ENCODE data around the gene KCNQ2.
"Not testable (repeated sequence)": the region's sequence is repeated elsewhere in the genome, so short reads cannot be mapped to it uniquely, and the experiment has no call there.

Gene KCNQ2

DNA sequence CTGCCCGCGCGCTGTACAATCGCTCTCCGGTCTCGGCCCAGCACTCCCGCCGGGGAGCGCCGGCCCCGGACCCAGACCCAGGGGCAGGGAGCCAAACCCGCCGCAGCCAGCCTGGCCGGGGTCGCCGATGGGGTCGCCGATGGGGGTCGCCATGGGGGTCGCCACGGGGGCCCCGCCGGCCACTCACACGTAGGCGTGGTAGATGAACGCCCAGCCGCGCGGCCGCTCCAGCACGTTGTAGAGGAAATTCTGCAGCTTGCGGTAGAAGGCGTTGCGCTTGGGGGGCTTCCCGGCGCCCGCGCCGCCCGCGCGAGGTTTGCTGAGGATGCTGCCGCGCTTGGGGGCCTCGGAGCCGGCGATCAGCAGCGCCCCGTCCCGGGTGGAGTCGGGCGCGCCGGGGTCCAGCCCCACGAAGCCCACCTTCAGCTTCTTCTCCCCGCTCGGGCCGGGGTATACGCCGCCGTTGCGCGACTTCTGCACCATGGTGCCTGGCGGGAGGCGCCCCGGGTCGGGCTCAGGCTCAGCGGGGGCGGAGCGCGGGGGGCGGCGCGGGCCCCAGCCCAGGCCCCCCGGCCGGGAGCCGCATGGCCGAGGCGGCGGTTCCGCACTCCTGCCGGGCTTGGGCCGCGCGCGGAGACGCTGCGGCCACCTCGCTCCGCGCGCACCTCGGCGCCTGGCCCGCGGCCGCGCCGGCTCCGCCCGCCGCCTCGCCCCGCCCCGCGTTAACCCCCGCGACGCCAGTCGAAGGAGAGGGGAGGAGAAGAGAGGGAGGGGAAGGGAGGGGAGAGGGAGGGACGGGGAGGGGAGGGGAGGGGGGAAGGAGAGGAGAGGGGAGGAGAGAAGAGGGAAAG lies at the start of gene KCNQ2:
Gene KCNQ2, minus strand, starts transcription at position 675 of the 851 bp plus-strand sequence. Its CDS starts 192 bp downstream, at position 483.
- DNase-seq: peak in 1 of 2 experiments; percentile 72

DNA sequence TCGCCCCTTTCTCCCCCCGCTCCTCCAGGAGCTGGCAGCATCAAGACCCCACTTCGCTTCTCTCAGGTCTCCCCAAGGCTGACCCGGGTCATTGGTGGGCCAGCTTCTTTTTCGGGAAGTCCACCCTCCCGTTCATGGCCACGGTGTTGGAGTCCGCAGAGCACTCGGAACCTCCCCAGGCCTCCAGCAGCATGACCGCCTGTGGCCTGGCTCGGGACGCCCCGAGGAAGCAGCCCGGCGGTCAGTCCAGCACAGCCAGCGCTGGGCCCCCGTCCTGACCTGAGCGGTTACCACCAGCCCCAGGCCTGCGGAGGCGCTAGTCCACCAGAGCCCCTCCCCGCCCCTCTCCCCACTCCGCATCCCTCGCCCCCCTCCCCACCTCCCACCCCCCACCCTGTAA lies 49.1 kb upstream of the KCNQ2 start:
- no peak for DNase-seq

DNA sequence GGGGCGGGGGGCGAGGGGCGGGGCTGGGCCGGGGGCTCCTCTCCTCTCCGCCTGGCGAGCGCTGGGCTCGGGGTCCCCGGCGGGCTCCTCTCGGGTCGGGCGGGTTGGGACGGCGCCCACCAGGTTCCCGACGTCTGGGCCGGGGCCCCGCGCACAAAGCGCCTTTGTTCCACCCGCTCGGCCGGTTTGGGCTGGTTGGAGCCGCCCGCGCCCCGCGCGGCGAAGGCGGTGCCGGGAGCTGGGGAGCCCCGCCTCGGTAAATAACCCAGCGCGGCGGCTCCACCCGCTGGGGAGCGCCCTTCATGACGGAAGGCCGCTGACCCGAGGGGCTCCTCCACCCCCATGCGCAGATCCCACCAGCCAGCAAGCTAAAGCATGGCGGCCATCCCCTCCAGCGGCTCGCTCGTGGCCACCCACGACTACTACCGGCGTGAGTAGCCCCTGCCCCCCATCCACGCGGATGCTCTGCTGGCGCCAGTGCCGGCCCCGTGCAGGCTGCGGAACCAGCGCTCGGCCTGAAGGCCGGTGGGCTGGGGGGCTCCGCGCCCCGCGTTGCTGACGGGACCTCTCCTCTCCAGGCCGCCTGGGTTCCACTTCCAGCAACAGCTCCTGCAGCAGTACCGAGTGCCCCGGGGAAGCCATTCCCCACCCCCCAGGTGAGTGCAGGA lies 48.6 kb upstream of the KCNQ2 start:
- peak; percentile 68 to 92 for DNase-seq

DNA sequence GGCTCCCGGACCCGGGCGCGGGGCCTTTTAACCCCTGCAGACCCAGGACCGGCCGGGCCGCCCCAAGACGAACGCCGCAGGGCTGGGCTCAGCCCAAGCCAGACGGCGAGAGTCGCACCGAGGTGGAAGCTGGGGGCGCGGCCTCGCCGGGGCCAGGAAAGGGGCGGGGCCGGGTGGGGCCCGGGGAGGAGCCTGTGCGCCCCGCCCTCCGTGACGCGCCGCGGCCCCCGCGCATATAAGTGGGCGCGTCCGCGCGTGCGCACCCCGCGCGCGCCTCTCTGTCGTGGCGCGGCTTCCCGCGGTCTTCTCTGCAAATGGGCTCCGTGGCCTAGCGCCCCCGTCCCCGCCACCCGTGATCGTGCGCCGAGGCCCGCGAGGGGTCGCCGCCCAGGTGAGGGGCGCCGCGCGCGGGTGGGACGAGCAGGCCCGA lies 48.1 kb upstream of the KCNQ2 start, which contains the start of gene PPDPF:
Gene PPDPF, plus strand, starts transcription at position 262 of the 430 bp plus-strand sequence. CDS start 544 bp downstream, outside the sequence.
- DNase-seq: peak in 1 of 2 experiments; percentile 88

- peak in 1 of 2 experiments; percentile 70 for DNase-seq
Measured at GRCh38 chr20:63519668-63520503, 47.4 kb upstream of the KCNQ2 start.

DNA sequence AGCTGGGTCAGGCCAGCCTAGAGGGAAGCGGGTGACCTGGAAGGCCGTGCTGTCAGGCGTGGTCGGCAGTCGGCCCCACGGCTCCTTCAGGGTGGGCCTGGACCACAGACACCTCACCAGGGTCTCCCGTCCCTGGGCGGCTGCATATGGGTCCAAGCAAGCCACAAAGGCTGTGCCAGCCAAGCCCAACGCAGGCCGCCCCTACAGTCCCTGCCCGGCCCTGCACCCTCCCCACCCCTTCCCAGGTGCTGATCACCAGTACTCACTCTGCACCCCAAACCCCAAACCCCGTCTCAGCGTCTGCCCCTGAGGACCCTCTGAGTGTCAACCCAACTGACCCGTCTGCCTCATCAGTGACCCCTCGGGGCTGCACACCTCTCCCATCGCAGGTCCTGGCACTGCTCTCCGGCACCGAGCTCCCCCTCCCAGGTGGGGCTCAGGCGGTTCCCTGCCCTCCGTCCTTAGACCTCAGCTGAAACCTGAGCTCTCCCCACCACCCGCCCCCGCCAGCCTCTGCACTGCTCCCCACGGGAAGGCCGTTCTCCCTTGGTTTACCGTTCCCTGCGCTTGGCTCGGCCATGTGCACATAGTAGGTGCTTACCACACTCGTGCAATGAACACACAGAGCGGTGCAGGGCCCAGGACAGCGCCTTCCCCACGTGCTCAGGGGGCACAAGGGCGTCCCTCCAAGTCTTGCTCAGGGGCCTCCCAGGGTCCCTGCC lies 46.7 kb upstream of the KCNQ2 start:
- no peak for DNase-seq

GRCh38 chr20:63518351-63518861 lies 46.0 kb upstream of the KCNQ2 start:
- DNase-seq: no peak

DNA sequence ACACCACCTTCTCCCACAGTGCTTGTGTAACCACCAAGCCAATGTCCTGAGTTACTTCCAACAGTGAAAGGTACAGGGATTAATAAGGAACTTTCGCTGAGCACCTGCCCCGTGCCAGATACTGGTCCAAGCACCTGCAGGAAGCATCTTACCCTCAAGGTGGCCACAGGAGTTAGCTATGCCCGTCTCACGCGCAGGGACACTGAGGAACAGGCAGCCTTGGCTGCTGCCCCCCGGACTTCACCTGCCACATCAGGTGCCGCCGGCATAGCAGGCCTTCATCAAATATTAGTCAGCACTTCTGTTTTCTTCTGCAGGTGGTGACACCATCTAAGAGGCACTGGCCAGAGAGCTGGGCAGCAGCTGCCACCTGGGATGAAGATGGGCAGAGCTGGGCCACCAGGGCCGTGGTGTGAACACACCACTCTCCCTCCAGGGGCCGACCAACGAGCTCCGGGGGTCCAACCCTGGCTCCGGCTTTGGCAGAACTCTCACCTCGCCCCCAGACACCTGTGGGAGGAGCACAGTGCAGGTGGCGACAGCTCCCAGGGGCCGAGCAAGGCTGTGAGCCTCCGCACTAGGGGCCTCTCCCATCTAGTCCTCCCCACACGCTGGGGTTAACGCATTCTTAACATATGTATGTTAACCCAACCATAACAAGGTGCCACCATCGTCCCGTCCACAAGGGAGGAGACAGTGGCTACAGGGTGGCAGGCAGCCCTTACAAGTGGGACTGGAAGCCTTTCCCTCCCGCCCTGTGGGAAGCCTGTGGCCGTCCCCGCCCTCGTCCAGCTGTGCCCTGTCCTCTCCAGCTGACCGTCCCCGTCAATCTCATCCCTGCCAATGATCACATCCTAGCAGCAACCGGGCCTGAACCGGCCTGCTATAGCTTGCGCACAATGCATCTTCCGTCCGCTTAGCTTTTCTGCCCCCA lies 45.2 kb upstream of the KCNQ2 start:
- no peak for DNase-seq

DNA sequence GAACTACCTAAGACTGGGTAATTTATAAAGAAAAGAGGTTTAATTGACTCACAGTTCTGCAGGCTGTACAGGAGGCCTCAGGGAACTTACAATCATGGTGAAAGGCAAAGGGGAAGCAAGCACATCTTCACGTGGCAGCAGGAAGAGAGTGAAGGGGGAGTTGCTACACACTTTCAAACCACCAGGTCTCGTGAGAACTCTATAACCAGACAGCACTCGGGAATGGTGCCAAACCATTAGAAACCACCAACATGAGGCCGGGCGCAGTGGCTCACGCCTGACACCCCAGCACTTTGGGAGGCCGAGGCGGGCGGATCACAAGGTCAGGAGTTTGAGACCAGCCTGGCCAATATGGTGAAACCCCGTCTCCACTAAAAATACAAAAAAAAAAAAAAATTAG lies 42.1 kb upstream of the KCNQ2 start:
- DNase-seq: not testable (repeated sequence)

DNA sequence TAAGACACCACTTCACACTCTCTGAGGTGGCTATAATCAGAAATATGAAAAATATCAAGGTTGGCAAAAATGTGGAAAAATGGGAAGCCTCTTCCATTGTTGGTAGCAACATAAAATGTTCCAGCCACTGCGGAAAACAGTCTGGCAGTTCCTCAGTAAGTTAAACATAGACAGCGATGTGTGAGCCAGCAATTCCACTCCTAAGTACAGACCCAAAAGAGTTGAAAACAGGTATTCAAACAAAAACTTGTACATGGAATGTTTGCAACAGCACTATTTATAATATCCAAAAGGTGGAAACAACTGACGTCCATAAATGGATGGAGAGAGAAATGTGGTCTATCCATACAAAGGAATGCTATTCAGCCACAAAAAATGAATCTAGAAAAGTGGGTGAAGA lies 40.8 kb upstream of the KCNQ2 start:
- DNase-seq: no peak

- DNase-seq: no peak
Measured at GRCh38 chr20:63509088-63509564, 36.7 kb upstream of the KCNQ2 start.

DNA sequence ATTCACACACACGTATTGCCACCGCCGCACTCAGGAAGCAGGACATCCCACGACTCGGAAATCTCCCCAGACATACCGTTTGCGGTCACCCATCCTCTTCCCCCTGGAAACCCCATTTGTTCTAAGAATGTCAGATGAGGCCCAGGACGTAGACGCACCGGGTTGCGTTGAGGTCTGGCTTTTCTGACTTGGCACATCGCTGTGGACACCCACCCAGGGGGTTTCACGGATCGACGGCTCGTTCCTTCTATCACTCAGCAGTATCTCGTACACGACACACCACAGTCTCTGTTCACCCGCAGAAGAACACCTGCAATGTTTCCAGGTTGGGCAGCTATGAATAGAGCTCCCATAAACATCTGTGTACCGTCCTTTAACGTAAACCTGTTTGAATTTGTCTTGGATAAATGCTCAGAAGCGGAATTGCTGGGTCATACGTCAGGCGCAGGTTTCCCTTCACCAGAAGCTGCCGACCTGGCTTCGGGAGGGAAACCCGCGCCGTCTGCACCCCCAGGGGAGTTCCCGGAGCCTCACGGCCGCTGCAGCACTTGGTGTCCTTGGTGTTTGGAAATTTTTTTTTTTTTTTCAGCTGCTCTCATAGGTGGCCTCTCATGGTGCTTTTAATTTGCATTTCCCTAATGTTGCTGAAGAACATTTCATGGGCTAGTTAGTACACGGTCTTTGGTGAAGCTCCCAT lies 35.8 kb upstream of the KCNQ2 start:
- DNase-seq: peak; percentile 69 to 88

GRCh38 chr20:63507083-63507743 lies 34.8 kb upstream of the KCNQ2 start:
- no peak for DNase-seq

DNA sequence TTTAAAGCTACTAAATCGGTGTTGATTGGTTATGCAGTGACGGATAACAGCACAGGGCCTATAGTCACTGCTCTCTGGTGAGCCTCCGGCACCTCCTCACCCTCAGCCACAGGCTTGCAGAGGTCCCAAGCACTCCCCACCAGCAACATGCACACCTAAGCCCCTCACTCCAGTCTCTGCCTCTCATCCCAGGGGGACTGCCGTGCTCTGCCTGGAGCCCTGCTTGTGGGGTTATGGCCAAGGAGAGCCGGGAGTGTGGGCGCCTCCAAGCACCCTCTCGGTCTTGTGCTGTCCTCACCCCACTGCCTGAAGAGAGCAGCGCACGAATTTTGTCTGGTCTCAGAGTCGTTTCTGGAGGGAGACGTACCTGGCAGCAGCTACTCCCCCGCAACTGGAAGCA lies 33.3 kb upstream of the KCNQ2 start:
- no peak for DNase-seq

GRCh38 chr20:63505281-63505680 lies 32.8 kb upstream of the KCNQ2 start:
- DNase-seq: no peak

DNA sequence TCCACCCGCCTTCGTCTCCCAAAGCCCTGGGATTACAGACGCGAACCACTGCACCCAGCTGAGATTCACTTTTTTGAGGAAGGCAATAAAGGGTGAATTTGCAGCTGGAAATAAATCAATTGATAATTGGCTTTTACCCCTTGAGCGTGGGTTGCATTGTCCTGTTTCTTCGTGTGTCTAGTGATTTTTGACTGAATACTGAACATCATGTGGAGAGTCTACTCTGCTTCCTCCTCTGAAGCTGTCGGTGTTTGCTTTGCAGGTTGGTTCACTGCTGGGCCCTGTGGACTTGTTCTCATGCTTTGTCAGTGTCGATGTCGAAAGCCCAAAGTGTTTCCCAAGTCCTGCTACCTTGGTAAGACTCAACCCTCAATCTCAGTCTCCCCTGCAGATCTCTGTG lies 32.2 kb upstream of the KCNQ2 start:
- no peak for DNase-seq

GRCh38 chr20:63503524-63503923 lies 31.1 kb upstream of the KCNQ2 start:
- DNase-seq: no peak

GRCh38 chr20:63502671-63503172 lies 30.3 kb upstream of the KCNQ2 start:
- DNase-seq: peak in 1 of 2 experiments; percentile 55

All from NCI-H526 (cell line).